HG02970 (cell line): ENCODE results near the gene HSD11B1L.

Source experiments
- ATAC-seq: cut with Tn5 transposase; IDR thresholded peaks from one replicate; pipeline ENCODE4 v1.9.1; 2021; ENCODE audit warnings: mild to moderate bottlenecking, moderate library complexity, moderate number of reproducible peaks; ENCODE audit not compliant: unreplicated experiment, low FRiP score

The HSD11B1L gene

GRCh38 chr19:5666921-5667610 is 13.8 kb upstream of the HSD11B1L start:
- ATAC-seq: no peak

GRCh38 chr19:5667751-5668271 is 13.0 kb upstream of the HSD11B1L start:
- ATAC-seq: no peak

GRCh38 chr19:5669212-5669611 is 11.6 kb upstream of the HSD11B1L start:
- no peak for ATAC-seq

GRCh38 chr19:5671600-5671999 is 9.2 kb upstream of the HSD11B1L start:
- ATAC-seq: no peak

GRCh38 chr19:5672708-5673459 is 7.9 kb upstream of the HSD11B1L start:
- no peak for ATAC-seq

- no peak for ATAC-seq
Observed at GRCh38 chr19:5673752-5674151, 7.1 kb upstream of the HSD11B1L start.

GRCh38 chr19:5674714-5675113 is 6.1 kb upstream of the HSD11B1L start:
- ATAC-seq: no peak

- no peak for ATAC-seq
Observed at GRCh38 chr19:5676105-5676771, 4.6 kb upstream of the HSD11B1L start.

GRCh38 chr19:5676772-5677105 is 4.1 kb upstream of the HSD11B1L start:
- no peak for ATAC-seq

- no peak for ATAC-seq
Observed at GRCh38 chr19:5677136-5677535, 3.7 kb upstream of the HSD11B1L start.

GRCh38 chr19:5677580-5677979 is 3.2 kb upstream of the HSD11B1L start:
- ATAC-seq: no peak

- no peak for ATAC-seq
Observed at GRCh38 chr19:5678071-5678718, 2.6 kb upstream of the HSD11B1L start.

GRCh38 chr19:5679289-5680083 is 1.3 kb upstream of the HSD11B1L start:
- ATAC-seq: no peak

GRCh38 chr19:5680084-5680436 is 767 bp upstream of the HSD11B1L start:
- ATAC-seq: no peak

GRCh38 chr19:5681391-5682106 is 722 bp downstream of the HSD11B1L start:
- ATAC-seq: no peak

GRCh38 chr19:5682107-5682482 is 1.3 kb downstream of the HSD11B1L start:
- no peak for ATAC-seq

- ATAC-seq: no peak
Observed at GRCh38 chr19:5683177-5683886, 2.5 kb downstream of the HSD11B1L start.

GRCh38 chr19:5684694-5685430 is 4.0 kb downstream of the HSD11B1L start:
- no peak for ATAC-seq

- no peak for ATAC-seq
Observed at GRCh38 chr19:5686326-5686646, 5.5 kb downstream of the HSD11B1L start.
